SU-DHL-6 (cell line): ENCODE data around the gene PRDM16.

Experiments
- H2AFZ ChIP-seq: fragments of 200-600 bp; sonication (generic); 2 replicates; pipeline ENCODE4 v1.6.1; 2014; ENCODE audit warnings: low read depth, mild to moderate bottlenecking, moderate library complexity, mixed read lengths, antibody characterized with exemption, low read length; ENCODE audit not compliant: severe bottlenecking
- H3F3A ChIP-seq: fragments of 200-600 bp; shearing (Covaris generic); 2 replicates; pipeline ENCODE4 v1.6.0; 2016; ENCODE audit warnings: antibody characterized with exemption, mild to moderate bottlenecking; ENCODE audit not compliant: insufficient read depth
- H3K27ac ChIP-seq: fragments of 200-600 bp; sonication (generic); 2 replicates; pipeline ENCODE4 v1.5.1; 2016; ENCODE audit warnings: low read depth, mild to moderate bottlenecking, low read length, moderate library complexity, mixed read lengths
- H3K27me3 ChIP-seq: fragments of 200-600 bp; sonication (generic), shearing (Covaris generic); 2 replicates; pipeline ENCODE4 v1.6.0; 2014; ENCODE audit warnings: mild to moderate bottlenecking, low read length
- H3K36me3 ChIP-seq: fragments of 200-600 bp; sonication (generic); 2 replicates; pipeline ENCODE4 v1.6.1; 2014; ENCODE audit warnings: mild to moderate bottlenecking, low read length, mixed read lengths
- H3K4me2 ChIP-seq: fragments of 300-600, 200-600 bp; shearing (Covaris generic), sonication (generic); 2 replicates; pipeline ENCODE4 v1.6.0; 2014; ENCODE audit warnings: low read length, low read depth, mild to moderate bottlenecking; ENCODE audit not compliant: poor library complexity, severe bottlenecking
- H3K4me3 ChIP-seq: fragments of 200-600 bp; sonication (generic); 2 replicates; pipeline ENCODE4 v1.5.1; 2014; ENCODE audit warnings: antibody characterized with exemption, low read length, mild to moderate bottlenecking, mixed read lengths; ENCODE audit not compliant: insufficient read depth, poor library complexity, severe bottlenecking
- H3K79me2 ChIP-seq: fragments of 200-600 bp; sonication (generic); 2 replicates; pipeline ENCODE4 v1.6.1; 2014; ENCODE audit warnings: mild to moderate bottlenecking, low read length, moderate library complexity; ENCODE audit not compliant: insufficient read depth
- H3K9ac ChIP-seq: fragments of 200-600 bp; sonication (generic); 2 replicates; pipeline ENCODE4 v1.7.0; 2014; ENCODE audit warnings: mild to moderate bottlenecking, low read length
- H3K9me2 ChIP-seq: fragments of 200-600 bp; sonication (generic); replicated peaks from 2 replicates; pipeline ENCODE4 v1.6.1; 2014; ENCODE audit warnings: low read length; ENCODE audit not compliant: insufficient read depth
- H3K9me3 ChIP-seq: fragments of 200-600 bp; sonication (generic); 2 replicates; pipeline ENCODE4 v1.6.1; 2014; ENCODE audit warnings: low read length, mixed read lengths; ENCODE audit not compliant: insufficient read depth
- H4K20me1 ChIP-seq: fragments of 200-600 bp; sonication (generic); 2 replicates; pipeline ENCODE4 v1.6.1; 2014; ENCODE audit warnings: low read depth, mild to moderate bottlenecking, antibody characterized with exemption, low read length, moderate library complexity, mixed read lengths
- EZH2phosphoT487 ChIP-seq: fragments of 200-600 bp; sonication (generic), shearing (Covaris generic); conservative IDR thresholded peaks from 2 replicates; pipeline ENCODE4 v1.6.1; 2018; ENCODE audit warnings: mild to moderate bottlenecking, antibody characterized with exemption, low read length, moderate library complexity, mixed read lengths
- TF ChIP-seq, protein P1 (sequence below): fragments of 200-600 bp; sonication (generic); IDR thresholded peaks from one replicate; pipeline ENCODE4 v1.5.1; 2017; ENCODE audit warnings: antibody characterized with exemption, mild to moderate bottlenecking, low read length, moderate library complexity; ENCODE audit not compliant: insufficient read depth, poor library complexity, severe bottlenecking

The PRDM16 gene

DNA sequence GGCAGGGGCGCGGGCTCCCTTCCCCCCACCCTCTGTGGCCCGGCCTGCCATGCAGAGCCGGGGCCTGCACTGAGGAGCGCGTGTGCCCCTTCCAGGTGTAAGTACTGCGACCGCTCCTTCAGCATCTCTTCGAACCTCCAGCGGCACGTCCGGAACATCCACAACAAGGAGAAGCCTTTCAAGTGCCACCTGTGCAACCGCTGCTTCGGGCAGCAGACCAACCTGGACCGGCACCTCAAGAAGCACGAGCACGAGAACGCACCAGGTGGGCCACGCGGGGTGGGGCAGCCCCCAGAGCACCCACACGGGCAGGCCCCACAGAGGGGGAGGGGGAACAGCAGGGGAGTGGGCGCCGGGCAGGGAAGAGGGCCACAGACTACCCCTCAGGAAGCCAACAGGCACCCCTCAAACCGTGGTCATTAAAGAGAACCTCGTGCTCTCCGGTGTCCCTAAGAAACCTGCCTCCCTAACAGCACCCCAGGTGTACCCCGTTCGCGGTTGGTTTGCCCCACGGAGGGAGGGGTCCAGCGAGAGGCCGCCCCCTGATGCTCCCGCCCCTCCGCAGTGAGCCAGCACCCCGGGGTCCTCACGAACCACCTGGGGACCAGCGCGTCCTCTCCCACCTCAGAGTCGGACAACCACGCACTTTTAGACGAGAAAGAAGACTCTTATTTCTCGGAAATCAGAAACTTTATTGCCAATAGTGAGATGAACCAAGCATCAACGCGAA is 356.6 kb downstream of the PRDM16 start:
- Histone ChIP-seq H3K9me2 (no peaks in the 10 kb centered on the region), H3K27ac (no peak overlapping the region), H3K4me3 (no peak overlapping the region), H3K36me3 (no peaks in the 10 kb centered on the region), H3K27me3 (no peaks in the 10 kb centered on the region), H3K79me2 (no peaks in the 10 kb centered on the region), H3K9ac (no peak overlapping the region), H3F3A (no peaks in the 10 kb centered on the region), H4K20me1 (no peaks in the 10 kb centered on the region), H2AFZ (no peak overlapping the region), H3K4me2 (no peak overlapping the region), H3K9me3 (no peaks in the 10 kb centered on the region)
- TF ChIP-seq EZH2phosphoT487, result no peak
- TF ChIP-seq, protein P1, sequence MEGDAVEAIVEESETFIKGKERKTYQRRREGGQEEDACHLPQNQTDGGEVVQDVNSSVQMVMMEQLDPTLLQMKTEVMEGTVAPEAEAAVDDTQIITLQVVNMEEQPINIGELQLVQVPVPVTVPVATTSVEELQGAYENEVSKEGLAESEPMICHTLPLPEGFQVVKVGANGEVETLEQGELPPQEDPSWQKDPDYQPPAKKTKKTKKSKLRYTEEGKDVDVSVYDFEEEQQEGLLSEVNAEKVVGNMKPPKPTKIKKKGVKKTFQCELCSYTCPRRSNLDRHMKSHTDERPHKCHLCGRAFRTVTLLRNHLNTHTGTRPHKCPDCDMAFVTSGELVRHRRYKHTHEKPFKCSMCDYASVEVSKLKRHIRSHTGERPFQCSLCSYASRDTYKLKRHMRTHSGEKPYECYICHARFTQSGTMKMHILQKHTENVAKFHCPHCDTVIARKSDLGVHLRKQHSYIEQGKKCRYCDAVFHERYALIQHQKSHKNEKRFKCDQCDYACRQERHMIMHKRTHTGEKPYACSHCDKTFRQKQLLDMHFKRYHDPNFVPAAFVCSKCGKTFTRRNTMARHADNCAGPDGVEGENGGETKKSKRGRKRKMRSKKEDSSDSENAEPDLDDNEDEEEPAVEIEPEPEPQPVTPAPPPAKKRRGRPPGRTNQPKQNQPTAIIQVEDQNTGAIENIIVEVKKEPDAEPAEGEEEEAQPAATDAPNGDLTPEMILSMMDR, result no peak

DNA sequence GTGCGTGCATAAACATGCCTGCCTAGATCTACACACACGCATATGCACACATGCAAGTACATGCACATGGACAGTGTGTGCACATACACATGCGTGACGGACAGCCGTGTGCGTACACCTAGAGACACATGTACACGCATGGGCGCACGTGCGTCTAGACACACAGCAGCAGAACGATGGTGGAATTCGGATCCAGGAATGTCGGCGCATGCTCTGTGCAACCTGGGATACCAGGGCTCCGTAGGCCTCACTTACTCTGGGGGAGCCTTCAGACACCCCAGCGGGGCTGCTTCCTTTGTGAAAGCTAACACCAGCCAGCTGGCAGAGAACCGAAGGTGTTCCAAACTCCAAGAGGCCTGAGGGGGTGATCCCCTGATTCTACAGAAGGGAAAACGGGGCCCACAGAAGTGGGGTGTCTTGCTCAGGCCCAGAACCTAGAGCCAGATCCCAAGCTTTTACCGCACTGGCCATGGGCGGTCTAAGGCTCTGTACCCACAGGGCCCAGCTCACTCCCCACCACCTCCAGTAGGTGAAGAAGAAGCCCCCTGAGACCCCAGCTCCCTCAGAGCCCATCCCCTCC is 358.0 kb downstream of the PRDM16 start:
- H3K27ac ChIP-seq, result no peak overlapping the region
- H3K27me3 ChIP-seq, result no peaks in the 10 kb centered on the region
- no peaks in the 10 kb centered on the region for H3K79me2 ChIP-seq
- H2AFZ ChIP-seq, result no peak overlapping the region
- H3K9me2 ChIP-seq, result no peaks in the 10 kb centered on the region
- H3F3A ChIP-seq, result no peaks in the 10 kb centered on the region
- no peaks in the 10 kb centered on the region for H4K20me1 ChIP-seq
- TF ChIP-seq, protein P1, result no peak
- TF ChIP-seq EZH2phosphoT487, result no peak
- H3K9me3 ChIP-seq, result no peaks in the 10 kb centered on the region
- H3K4me3 ChIP-seq, result no peak overlapping the region
- H3K9ac ChIP-seq, result no peak overlapping the region
- H3K4me2 ChIP-seq, result no peak overlapping the region
- no peaks in the 10 kb centered on the region for H3K36me3 ChIP-seq

DNA sequence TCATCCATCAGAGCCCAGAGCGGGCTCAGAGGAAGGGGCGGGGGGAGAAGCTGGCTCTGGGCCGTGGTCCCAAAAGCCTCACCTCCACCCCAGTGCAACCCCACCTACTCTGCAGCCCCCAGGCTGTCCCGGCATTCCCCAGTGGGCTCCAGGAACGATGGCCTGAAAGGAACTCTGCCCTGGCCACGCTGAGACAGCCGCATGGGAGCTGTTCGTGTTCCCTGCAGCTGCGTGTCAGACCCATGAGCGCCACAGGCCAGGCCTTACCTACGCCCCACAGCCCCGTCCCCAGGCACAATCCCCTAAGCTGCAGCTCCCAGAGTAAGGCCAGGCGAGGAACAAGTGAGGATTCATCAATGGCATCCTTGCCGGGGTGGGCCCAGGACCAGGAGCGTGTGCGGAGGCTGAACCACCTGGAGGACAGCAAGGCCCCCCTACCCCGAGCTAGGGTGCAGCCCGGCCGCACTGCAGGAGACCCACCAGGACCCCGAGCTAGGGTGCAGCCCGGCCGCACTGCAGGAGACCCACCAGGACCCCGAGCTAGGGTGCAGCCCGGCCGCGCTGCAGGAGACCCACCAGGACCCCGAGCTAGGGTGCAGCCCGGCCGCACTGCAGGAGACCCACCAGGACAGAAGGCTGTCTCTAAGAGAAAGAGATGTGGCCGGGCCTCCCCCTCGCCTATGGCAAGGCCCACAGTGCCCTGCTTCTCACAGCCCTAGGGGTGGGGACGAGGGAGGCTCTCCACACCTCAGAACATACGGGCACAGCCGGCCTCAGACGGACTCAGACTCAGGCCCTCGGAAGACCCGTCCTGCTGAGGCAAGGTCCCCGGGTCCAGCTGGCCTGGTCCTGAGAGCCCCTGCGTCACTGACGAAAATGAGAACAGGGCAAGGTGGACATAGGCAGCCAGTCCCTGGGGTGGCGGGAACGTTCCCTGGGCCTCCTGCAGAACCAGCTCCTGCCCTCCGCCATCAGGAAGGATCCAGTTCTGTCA is 359.0 kb downstream of the PRDM16 start:
- no peaks in the 10 kb centered on the region for H4K20me1 ChIP-seq
- TF ChIP-seq EZH2phosphoT487, result no peak
- TF ChIP-seq, protein P1, result no peak
- no peak overlapping the region for H3K27ac ChIP-seq
- no peaks in the 10 kb centered on the region for H3K9me2 ChIP-seq
- no peak overlapping the region for H3K4me3 ChIP-seq
- no peaks in the 10 kb centered on the region for H3K36me3 ChIP-seq
- H3K4me2 ChIP-seq, result no peak overlapping the region
- H2AFZ ChIP-seq, result no peak overlapping the region
- H3K9me3 ChIP-seq, result no peaks in the 10 kb centered on the region
- H3F3A ChIP-seq, result no peaks in the 10 kb centered on the region
- H3K27me3 ChIP-seq, result no peaks in the 10 kb centered on the region
- H3K79me2 ChIP-seq, result no peaks in the 10 kb centered on the region
- no peak overlapping the region for H3K9ac ChIP-seq
